SIG-M5 treated with dmso at 0.1 percent for 504 hours (cell line): Measurements from ENCODE around the gene SAA4.
"Not testable (repeated sequence)": the region's sequence is repeated elsewhere in the genome, so short reads cannot be mapped to it uniquely, and the experiment has no call there.

ENCODE experiments used
- DNase-seq: peaks from one replicate; lab custom pipeline; 2025; ENCODE audit not compliant: unreplicated experiment; lab: John Stamatoyannopoulos, UW

SAA4 gene

GRCh38 chr11:18236664-18237356 is at the start of gene SAA4:
SAA4 (minus strand) TSS chr11:18236802; CDS start chr11:18235926, 876 bp downstream.
- DNase-seq = no peak

GRCh38 chr11:18285841-18286240 is 49.2 kb upstream of the SAA4 start:
- no peak for DNase-seq

DNA sequence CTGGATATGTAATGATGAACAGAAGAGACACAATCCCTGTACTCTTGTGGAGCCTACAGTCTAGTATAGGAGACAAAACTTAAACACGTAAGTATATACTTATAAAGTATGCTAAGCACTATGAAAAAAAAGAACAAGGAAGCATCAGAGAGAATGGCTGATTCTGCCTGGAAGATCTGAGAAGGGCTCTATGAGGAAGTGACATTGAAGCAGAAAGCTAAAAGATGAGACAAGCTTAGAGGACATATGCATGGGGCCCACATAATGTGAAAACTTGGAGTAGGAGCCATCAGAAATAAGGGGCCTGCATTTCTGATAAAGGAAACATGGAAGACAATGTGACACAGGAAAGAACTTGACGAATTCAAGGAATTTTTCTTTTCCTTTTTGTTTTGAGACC is 46.0 kb upstream of the SAA4 start:
- DNase-seq = no peak

GRCh38 chr11:18280438-18281045 is 43.9 kb upstream of the SAA4 start:
- DNase-seq = no peak

- DNase-seq = peak; percentile 87
Observed at GRCh38 chr11:18277565-18278271, 41.1 kb upstream of the SAA4 start.

DNA sequence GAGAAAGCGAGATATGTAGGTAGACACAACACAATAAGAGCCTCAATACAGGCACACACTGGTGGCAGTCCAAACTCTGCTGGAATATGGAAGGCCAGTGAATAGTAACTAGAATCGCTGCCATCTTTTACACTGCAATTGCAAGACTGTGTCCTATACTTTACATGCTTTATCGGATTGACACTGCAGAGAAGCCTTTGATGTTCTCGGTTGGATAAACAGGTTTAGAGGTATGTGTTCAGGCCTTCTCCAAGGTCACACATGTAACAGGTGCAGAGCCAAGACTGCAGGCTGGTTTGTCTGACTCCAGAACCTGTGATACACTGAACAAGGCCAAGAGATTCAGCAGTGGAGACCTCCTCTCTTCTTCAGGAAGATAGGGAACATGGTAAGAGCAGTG is 34.6 kb upstream of the SAA4 start:
- DNase-seq = no peak

- no peak for DNase-seq
Observed at GRCh38 chr11:18270102-18270501, 33.5 kb upstream of the SAA4 start.

- DNase-seq = not testable (repeated sequence)
Observed at GRCh38 chr11:18269252-18269651, 32.6 kb upstream of the SAA4 start.

DNA sequence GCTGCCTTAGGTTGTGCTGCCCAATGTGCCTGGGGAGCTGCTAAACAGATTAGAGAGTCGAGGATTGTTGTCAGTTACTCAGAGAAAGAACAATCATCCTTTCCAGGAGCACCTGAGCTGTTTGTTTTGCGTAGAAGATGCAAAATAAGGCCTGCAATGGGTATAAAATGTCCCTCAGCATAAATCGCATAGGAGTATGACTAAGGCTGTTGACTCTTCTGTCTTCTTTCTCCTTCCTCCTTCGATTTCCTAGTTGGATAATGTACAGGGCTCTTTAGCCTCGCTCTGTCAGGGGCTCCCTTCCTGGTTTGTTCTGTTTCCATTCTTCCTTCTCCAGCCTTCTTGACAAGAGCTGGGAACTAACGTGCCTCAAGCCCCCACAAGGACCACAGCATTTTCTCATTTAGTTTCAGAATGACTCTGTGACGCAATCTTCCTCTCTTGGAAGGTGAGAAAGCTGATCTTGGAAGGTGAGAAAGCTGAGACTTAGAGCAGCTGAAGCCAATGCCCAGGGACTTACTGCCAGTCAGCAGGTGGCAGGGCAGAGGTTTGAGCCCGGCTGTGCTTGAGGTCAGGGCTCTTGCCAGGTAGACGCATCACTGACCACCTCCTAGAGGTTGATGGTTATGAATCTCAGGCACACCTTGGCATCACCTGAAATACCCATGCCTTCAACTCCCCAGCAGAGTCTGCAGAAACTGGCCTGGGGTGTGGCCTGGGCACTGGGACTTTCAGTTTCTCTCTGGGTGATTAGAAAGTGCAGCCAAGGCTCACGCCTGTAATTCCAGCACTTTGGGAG is 30.9 kb upstream of the SAA4 start:
- DNase-seq = not testable (repeated sequence)

- no peak for DNase-seq
Observed at GRCh38 chr11:18265949-18266348, 29.3 kb upstream of the SAA4 start, which contains the start of gene SAA1. SAA1 (plus strand) TSS chr11:18266264; CDS start chr11:18266888, 624 bp downstream.

DNA sequence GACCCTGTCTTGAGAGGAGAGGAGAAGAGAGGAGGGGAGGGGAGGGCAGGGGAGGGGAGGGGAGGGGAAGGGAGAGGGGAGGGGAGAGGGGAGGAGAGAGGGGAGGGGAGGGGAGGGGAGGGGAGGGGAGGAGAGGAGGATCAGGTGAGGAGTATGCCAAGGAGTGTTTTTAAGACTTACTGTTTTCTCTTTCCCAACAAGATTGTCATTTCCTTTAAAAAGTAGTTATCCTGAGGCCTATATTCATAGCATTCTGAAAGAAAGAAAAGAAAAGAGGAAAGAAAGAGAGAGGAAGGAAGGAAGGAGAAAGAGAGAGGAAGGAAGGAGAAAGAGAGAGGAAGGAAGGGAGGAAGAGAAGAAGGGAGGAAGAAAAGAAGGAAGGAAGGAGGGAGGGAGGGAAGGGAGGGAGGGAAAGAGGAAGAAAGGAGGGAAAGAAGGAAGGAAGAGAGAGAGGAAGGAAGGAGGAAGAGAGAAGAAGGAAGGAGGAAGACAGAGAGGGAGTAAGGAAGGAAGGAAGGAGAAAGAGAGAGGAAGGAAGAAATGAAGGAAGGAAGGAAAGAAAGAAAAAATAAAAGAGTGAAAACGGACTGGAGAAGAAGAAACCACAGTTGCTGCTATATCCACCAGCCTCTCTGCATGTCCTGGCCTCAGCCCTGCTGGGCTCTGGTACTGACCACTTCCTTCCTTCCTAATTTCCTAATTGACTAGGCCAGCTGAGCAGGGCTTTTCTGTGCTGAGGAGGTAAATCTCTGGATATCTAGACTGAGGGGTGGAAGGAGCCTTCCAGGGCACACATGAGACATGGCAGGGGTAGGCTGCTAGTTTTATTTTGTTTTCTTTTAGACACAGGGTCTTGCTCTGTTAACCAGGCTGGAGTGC is 28.3 kb upstream of the SAA4 start:
- DNase-seq = no peak

- no peak for DNase-seq
Observed at GRCh38 chr11:18264035-18264434, 27.4 kb upstream of the SAA4 start.

GRCh38 chr11:18262681-18263350 is 26.2 kb upstream of the SAA4 start:
- not testable (repeated sequence) for DNase-seq

DNA sequence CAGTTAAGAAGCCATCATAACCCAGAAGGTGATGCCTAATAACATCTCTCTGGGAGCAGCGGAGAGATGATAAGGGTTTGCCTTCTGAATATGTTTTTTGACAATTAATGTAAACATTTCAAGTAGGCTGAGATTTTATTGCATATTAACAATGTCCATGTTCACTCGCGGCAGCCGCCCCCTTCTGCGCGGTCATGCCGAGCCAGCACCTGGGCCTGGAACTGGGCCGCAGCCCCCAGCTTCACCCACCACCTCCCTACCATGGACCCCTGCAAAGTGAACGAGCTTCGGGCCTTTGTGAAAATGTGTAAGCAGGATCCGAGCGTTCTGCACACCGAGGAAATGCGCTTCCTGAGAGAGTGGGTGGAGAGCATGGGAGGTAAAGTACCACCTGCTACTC is 25.1 kb upstream of the SAA4 start:
- DNase-seq = no peak

GRCh38 chr11:18259259-18259658 is 22.7 kb upstream of the SAA4 start:
- no peak for DNase-seq

- no peak for DNase-seq
Observed at GRCh38 chr11:18254781-18255361, 18.3 kb upstream of the SAA4 start.

DNA sequence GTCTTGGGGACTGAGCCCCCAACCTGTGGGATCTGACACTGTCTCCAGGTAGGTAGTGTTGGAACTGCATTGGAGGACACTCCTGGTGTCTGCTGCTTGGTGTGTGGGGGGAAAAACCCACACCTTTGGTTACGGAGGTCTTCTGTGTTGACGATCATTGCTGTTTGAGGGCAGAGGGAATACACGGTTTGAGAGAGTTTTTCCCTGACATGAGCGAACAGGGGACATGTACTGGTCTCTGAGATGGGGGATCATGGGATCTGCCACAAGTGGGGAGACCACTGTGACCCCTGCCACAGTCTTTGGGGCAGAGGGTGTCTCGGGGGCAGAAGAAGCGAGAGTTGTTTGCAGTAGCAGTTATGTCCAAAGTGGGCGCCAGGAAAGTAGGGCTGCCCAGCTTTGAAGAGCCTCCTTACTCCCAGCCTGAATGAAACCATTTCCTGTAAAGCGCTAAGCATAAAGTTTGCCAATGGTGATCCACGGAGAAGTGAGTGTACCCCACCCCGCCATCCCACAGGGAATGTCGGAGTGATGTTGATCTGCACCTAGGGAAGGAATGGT is 17.3 kb upstream of the SAA4 start:
- no peak for DNase-seq

DNA sequence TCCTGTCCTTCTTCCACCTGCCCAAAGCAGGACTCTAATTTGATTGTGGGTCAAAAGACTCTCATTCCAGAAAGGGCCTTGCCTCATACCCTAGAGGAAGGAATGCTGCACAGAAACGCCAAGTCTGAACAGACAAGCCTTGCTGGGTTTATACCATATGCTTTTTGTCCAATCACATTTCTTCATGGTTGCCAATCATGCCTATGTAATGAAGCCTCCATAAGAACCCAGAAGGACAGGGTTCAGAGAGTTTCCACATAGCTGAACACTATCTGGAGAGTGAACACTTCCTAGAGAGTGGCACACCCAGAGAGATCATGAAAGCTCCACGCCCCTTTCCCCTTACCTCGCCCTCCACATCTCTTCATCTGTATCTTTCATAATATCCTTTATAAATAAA is 16.6 kb upstream of the SAA4 start:
- no peak for DNase-seq

GRCh38 chr11:18248561-18248960 is 12.0 kb upstream of the SAA4 start, which contains the start of gene SAA2:
SAA2 (minus strand) TSS chr11:18248668; CDS start chr11:18248011, 657 bp downstream.
- DNase-seq = no peak
